ENCODE measurements around the gene NAGLU. TPM values are rescaled to one million over a fixed set of nuclear protein-coding genes. Genes with fewer than 3 reads are reported as not detected.

NAGLU gene
- total RNA-seq, 4 donors from 2014 or later, result 27.8 to 36.6 (median 31.8) TPM

- 80% methylated on average over 2 of the region's 2 CpGs for WGBS
- no peak for TF ChIP-seq EP300 (IDR thresholded peaks at IDR 0.05)
- no peak for TF ChIP-seq POLR2A (IDR thresholded peaks at IDR 0.05; ENCODE audit: low read depth)
- TF ChIP-seq CTCF (IDR thresholded peaks at IDR 0.05), result no peak
- TF ChIP-seq POLR2AphosphoS5 (IDR thresholded peaks at IDR 0.05), result no peak
- Histone ChIP-seq H3K27me3 (no peaks in the 10 kb centered on the region), H3K9me3 (no peaks in the 10 kb centered on the region), H3K36me3 (peaks cover 25 to 79% (median 65%) of the 10 kb centered on the region in 4 donors), H3K27ac (replicated peaks in 1 of 4) (no peak overlapping the region), H3K4me1 (peaks cover 16 to 42% (median 24%) of the 10 kb centered on the region in 4 donors), H3K4me3 (no peak overlapping the region)
- intact Hi-C loops (cut with DNase I), result loop anchor here (5.0 kb wide), 1 partner anchor 43 kb away; no protein-coding TSS in a partner anchor
- DNase-seq (ENCODE audit: extremely low spot score), result no peak
These were observed 26.2 kb upstream of the NAGLU start for GRCh38 chr17:42509841-42510240.

DNA sequence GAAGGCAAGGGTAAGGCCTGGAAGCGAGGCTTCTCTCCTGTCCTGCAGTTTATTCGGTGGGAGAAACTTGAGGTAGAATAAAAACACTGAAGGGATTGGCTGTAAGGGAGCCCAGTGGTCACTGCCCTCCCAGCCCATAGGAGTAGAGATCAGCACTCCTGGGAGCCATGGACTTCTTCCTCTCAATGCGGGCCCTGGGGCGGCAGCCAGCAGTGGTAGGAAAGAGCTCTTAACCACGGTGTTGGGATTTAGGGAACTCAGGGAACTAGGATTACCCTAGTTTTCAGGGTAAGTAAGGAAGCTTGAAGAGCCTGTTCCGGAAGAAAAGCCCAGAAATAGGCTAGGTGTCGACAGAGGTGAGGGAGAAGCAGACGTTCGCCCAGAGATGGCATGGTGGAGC, 23.8 kb upstream of the NAGLU start:
- no peak for TF ChIP-seq POLR2AphosphoS5 (IDR thresholded peaks at IDR 0.05)
- TF ChIP-seq CTCF (IDR thresholded peaks at IDR 0.05), result no peak
- TF ChIP-seq POLR2A (IDR thresholded peaks at IDR 0.05; ENCODE audit: low read depth), result no peak
- TF ChIP-seq EP300 (IDR thresholded peaks at IDR 0.05), result no peak
- Histone ChIP-seq H3K4me1 (peaks cover 29 to 47% (median 36%) of the 10 kb centered on the region in 4 donors), H3K27ac (replicated peaks in 1 of 4) (peak overlapping the region; percentile 52 to 96 (median 69)), H3K36me3 (peaks cover 24 to 74% (median 62%) of the 10 kb centered on the region in 4 donors), H3K9me3 (no peaks in the 10 kb centered on the region), H3K4me3 (no peak overlapping the region), H3K27me3 (no peaks in the 10 kb centered on the region)
- 91% methylated on average over 7 of the region's 9 CpGs for WGBS
- DNase-seq (ENCODE audit: extremely low spot score), result no peak
- intact Hi-C loops (cut with DNase I), result no loop called here

DNA sequence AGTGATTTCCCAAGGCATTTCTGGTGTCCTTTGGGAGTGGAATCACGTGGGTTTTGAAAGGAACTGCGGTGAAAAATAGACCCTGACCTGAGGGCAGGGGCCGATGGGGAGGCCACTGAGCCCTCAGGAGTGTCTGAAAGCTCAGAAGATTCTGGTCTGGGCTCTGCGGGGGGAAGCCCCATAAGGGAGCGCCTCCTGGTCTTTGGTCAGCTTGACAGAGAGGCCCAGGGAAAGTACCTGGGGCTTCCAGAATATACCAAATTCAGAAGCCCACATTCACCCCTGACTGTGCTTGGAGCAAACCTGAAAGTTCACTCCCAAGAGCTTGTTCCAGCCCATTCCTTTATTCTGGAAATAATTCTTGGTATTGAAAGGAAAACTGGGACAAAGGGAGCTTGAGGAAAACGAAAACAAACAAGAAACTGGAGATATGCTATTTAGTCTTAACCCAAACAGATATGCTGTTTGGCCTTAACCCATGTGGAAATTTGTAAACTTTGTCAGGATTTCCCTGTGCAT, 23.2 kb upstream of the NAGLU start:
- 72% methylated on average over 3 of the region's 6 CpGs for WGBS
- intact Hi-C loops (cut with DNase I), result no loop called here
- Histone ChIP-seq H3K36me3 (peaks cover 19 to 68% (median 57%) of the 10 kb centered on the region in 4 donors), H3K27ac (replicated peaks in 1 of 4) (peak overlapping the region; percentile 52 to 96 (median 69)), H3K27me3 (no peaks in the 10 kb centered on the region), H3K4me1 (peaks cover 35 to 52% (median 41%) of the 10 kb centered on the region in 4 donors), H3K4me3 (no peak overlapping the region), H3K9me3 (no peaks in the 10 kb centered on the region)
- DNase-seq (ENCODE audit: extremely low spot score), result no peak
- TF ChIP-seq EP300 (IDR thresholded peaks at IDR 0.05), result no peak
- TF ChIP-seq POLR2AphosphoS5 (IDR thresholded peaks at IDR 0.05), result no peak
- TF ChIP-seq CTCF (IDR thresholded peaks at IDR 0.05), result no peak
- TF ChIP-seq POLR2A (IDR thresholded peaks at IDR 0.05; ENCODE audit: low read depth), result no peak

DNA sequence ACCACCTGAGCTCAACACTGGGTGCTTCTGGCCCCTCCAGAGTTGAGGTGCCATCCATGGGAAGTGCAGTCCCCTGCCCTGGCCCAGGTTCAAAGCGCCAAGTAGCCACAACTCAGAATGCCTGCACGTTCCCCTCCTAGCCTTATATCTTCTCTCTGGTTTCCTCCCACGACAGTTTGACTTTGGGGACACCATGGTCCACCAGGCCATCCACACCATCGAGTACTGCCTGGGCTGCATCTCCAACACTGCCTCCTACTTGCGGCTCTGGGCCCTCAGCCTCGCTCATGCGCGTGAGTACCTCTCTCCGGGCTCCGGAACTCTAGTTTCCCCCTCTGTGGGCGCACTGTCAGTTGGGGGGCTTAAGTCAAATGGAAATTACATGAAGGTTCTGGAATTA, 22.4 kb upstream of the NAGLU start:
- Histone ChIP-seq H3K36me3 (peaks cover 12 to 60% (median 48%) of the 10 kb centered on the region in 4 donors), H3K4me1 (peaks cover 44 to 61% (median 50%) of the 10 kb centered on the region in 4 donors), H3K27me3 (no peaks in the 10 kb centered on the region), H3K4me3 (no peak overlapping the region), H3K27ac (replicated peaks in 1 of 4) (peak overlapping the region; percentile 52 to 96 (median 69)), H3K9me3 (no peaks in the 10 kb centered on the region)
- intact Hi-C loops (cut with DNase I), result no loop called here
- TF ChIP-seq EP300 (IDR thresholded peaks at IDR 0.05) (no peak), CTCF (IDR thresholded peaks at IDR 0.05) (no peak), POLR2AphosphoS5 (IDR thresholded peaks at IDR 0.05) (no peak), POLR2A (IDR thresholded peaks at IDR 0.05; ENCODE audit: low read depth) (no peak)
- WGBS, result over 99% methylated on average over 11 of the region's 11 CpGs
- DNase-seq (ENCODE audit: extremely low spot score), result no peak

- Histone ChIP-seq H3K4me1 (peaks cover 50 to 67% (median 56%) of the 10 kb centered on the region in 4 donors), H3K9me3 (no peaks in the 10 kb centered on the region), H3K27ac (replicated peaks in 1 of 4) (peak overlapping the region; percentile 52 to 96 (median 69)), H3K27me3 (no peaks in the 10 kb centered on the region), H3K36me3 (peaks cover 8 to 54% (median 42%) of the 10 kb centered on the region in 4 donors), H3K4me3 (no peak overlapping the region)
- WGBS, result 87% methylated on average over 11 of the region's 11 CpGs
- DNase-seq (ENCODE audit: extremely low spot score), result no peak
- TF ChIP-seq CTCF (IDR thresholded peaks at IDR 0.05), result no peak
- no peak for TF ChIP-seq POLR2AphosphoS5 (IDR thresholded peaks at IDR 0.05)
- TF ChIP-seq POLR2A (IDR thresholded peaks at IDR 0.05; ENCODE audit: low read depth), result no peak
- no peak for TF ChIP-seq EP300 (IDR thresholded peaks at IDR 0.05)
- intact Hi-C loops (cut with DNase I), result no loop called here
These were observed 21.8 kb upstream of the NAGLU start for GRCh38 chr17:42514279-42514678.
